Upper lobe of left lung (tissue), 6 donors: ENCODE measurements around the gene ADH1A. TPM values are rescaled to one million over a fixed set of nuclear protein-coding genes. Genes with fewer than 3 reads are reported as not detected.

ENCODE experiments used
- ATAC-seq, 2 donors: fragments of 200-7000 bp; cut with Tn5 transposase; one replicate each; pipeline ENCODE4 v1.9.1; 2022; ENCODE audit warnings: mild to moderate bottlenecking in 2 of 2, moderate library complexity in 2 of 2; ENCODE audit not compliant: low FRiP score in 2 of 2
- DNase-seq, 2 donors: peaks; one replicate each; pipeline ENCODE4 v3.0.0-alpha.2; 2019 to 2020
- H3K27ac ChIP-seq, 4 donors: fragments of 200-600 bp; sonication (generic); one replicate each; pipeline ENCODE4 v1.5.1; 2016 to 2019
- H3K27me3 ChIP-seq, 4 donors: fragments of 200-600 bp; sonication (generic); one replicate each; pipeline ENCODE4 v1.5.1; 2017 to 2019
- H3K36me3 ChIP-seq, 4 donors: fragments of 200-600 bp; sonication (generic); one replicate each; pipeline ENCODE4 v1.5.1; 2016 to 2019
- H3K4me1 ChIP-seq, 4 donors: fragments of 200-600 bp; sonication (generic); one replicate each; pipeline ENCODE4 v1.5.1; 2018 to 2019
- H3K4me3 ChIP-seq, 4 donors: fragments of 200-600 bp; sonication (generic); one replicate each; pipeline ENCODE4 v1.5.1; 2017 to 2019; ENCODE audit warnings: mild to moderate bottlenecking in 2 of 4, moderate library complexity in 1 of 4
- H3K9me3 ChIP-seq, 4 donors: fragments of 200-600 bp; sonication (generic); one replicate each; pipeline ENCODE4 v1.5.1; 2018 to 2019
- CTCF ChIP-seq, 6 experiments: fragments of 450-650 bp in 4 of 6; fragments of 200-600 bp in 2 of 6; sonication (generic) in 2 of 6; IDR thresholded peaks; one replicate each; pipeline ENCODE4 v1.5.1; 2016 to 2019; ENCODE audit warnings: antibody characterized with exemption in 6 of 6
- EP300 ChIP-seq, 4 donors: sonication (generic); formaldehyde crosslinking; IDR thresholded peaks; one replicate each; pipeline ENCODE4 v1.5.1; 2017; ENCODE audit warnings: antibody characterized with exemption in 4 of 4, control low read depth in 2 of 4
- POLR2A ChIP-seq, 4 donors: fragments of 450-650 bp; IDR thresholded peaks; one replicate each; pipeline ENCODE4 v1.5.1; 2016 to 2017; ENCODE audit warnings: antibody characterized with exemption in 4 of 4, mild to moderate bottlenecking in 2 of 4
- POLR2AphosphoS5 ChIP-seq, 2 donors: sonication (generic); formaldehyde crosslinking; IDR thresholded peaks; one replicate each; pipeline ENCODE4 v1.5.1; 2017; ENCODE audit warnings: antibody characterized with exemption in 2 of 2
- WGBS, 2 donors: methylation state at CpG; one replicate each; pipeline ENCODE4 v1.1.5; 2017 to 2018; 5-methylcytosine and 5-hydroxymethylcytosine counted together
- total RNA-seq, 6 donors: library from RNA; depleted of rRNA in 4 of 6; stranded (reverse); fragments of >200 nt in 4 of 6; gene quantifications; one replicate each; pipeline versions ENCODE4 v1.1.0 to v1.2.1, GENCODE V29; 2016 to 2021
- donor health status: DM: no; HTN: no; CAD: no; lungs with moderate emphysema.
- donor health status: DM: no; HTN: yes; CAD: no; lungs with severe emphysema.

The ADH1A gene
- total RNA-seq, 6 donors from 2014 or later, result 1.9 to 3.4 TPM; not detected in 4

- 75 to 88% methylated on average over 2 of the region's 2 CpGs for WGBS, 2 donors
- no peak overlapping the region for H3K4me3 ChIP-seq
- TF ChIP-seq EP300 (IDR thresholded peaks at IDR 0.05), result no peak
- TF ChIP-seq POLR2A (IDR thresholded peaks at IDR 0.05), result no peak
- TF ChIP-seq CTCF (IDR thresholded peaks at IDR 0.05), result no peak
- TF ChIP-seq POLR2AphosphoS5 (IDR thresholded peaks at IDR 0.05), result no peak
- no peak for DNase-seq
- H3K27me3 ChIP-seq, result no peaks in the 10 kb centered on the region
- ATAC-seq, result no peak
- H3K4me1 ChIP-seq, result no peaks in the 10 kb centered on the region
- H3K9me3 ChIP-seq, result no peaks in the 10 kb centered on the region
- H3K36me3 ChIP-seq, result no peaks in the 10 kb centered on the region
- no peak overlapping the region for H3K27ac ChIP-seq
Observed at GRCh38 chr4:99273704-99274103, 17.1 kb downstream of the ADH1A start.

- Histone ChIP-seq H3K27me3 (no peaks in the 10 kb centered on the region), H3K27ac (no peak overlapping the region), H3K4me1 (peaks cover 0 to 3% (median 0%) of the 10 kb centered on the region in 4 donors), H3K4me3 (no peak overlapping the region), H3K36me3 (no peaks in the 10 kb centered on the region), H3K9me3 (no peaks in the 10 kb centered on the region)
- DNase-seq, result no peak
- ATAC-seq, result no peak
- no peak for TF ChIP-seq EP300 (IDR thresholded peaks at IDR 0.05)
- TF ChIP-seq CTCF (IDR thresholded peaks at IDR 0.05), result no peak
- no peak for TF ChIP-seq POLR2A (IDR thresholded peaks at IDR 0.05)
- TF ChIP-seq POLR2AphosphoS5 (IDR thresholded peaks at IDR 0.05), result no peak
Observed at GRCh38 chr4:99264927-99265326, 25.9 kb downstream of the ADH1A start.

- Histone ChIP-seq H3K9me3 (no peaks in the 10 kb centered on the region), H3K36me3 (no peaks in the 10 kb centered on the region), H3K27ac (no peak overlapping the region), H3K4me3 (no peak overlapping the region), H3K4me1 (no peaks in the 10 kb centered on the region), H3K27me3 (no peaks in the 10 kb centered on the region)
- TF ChIP-seq CTCF (IDR thresholded peaks at IDR 0.05), result no peak
- TF ChIP-seq POLR2A (IDR thresholded peaks at IDR 0.05), result no peak
- no peak for TF ChIP-seq EP300 (IDR thresholded peaks at IDR 0.05)
- TF ChIP-seq POLR2AphosphoS5 (IDR thresholded peaks at IDR 0.05), result no peak
- WGBS, 2 donors, result 79 to 81% methylated on average over 4 of the region's 4 CpGs
- no peak for ATAC-seq
- no peak for DNase-seq
Observed at GRCh38 chr4:99252746-99253145, 38.0 kb downstream of the ADH1A start.

- DNase-seq (no peak), ATAC-seq (no peak)
- Histone ChIP-seq H3K4me3 (no peak overlapping the region), H3K36me3 (no peaks in the 10 kb centered on the region), H3K9me3 (no peaks in the 10 kb centered on the region), H3K4me1 (no peaks in the 10 kb centered on the region), H3K27ac (no peak overlapping the region), H3K27me3 (no peaks in the 10 kb centered on the region)
- no peak for TF ChIP-seq POLR2AphosphoS5 (IDR thresholded peaks at IDR 0.05)
- no peak for TF ChIP-seq POLR2A (IDR thresholded peaks at IDR 0.05)
- TF ChIP-seq EP300 (IDR thresholded peaks at IDR 0.05), result no peak
- TF ChIP-seq CTCF (IDR thresholded peaks at IDR 0.05), result no peak
- whole genome bisulfite sequencing, 2 donors, result 87 to 90% methylated on average over 1 of the region's 1 CpG
Observed at GRCh38 chr4:99248714-99249113, 42.1 kb downstream of the ADH1A start.

- no peak overlapping the region for H3K4me3 ChIP-seq
- no peak for TF ChIP-seq EP300 (IDR thresholded peaks at IDR 0.05)
- no peak for TF ChIP-seq POLR2A (IDR thresholded peaks at IDR 0.05)
- no peak for TF ChIP-seq CTCF (IDR thresholded peaks at IDR 0.05)
- TF ChIP-seq POLR2AphosphoS5 (IDR thresholded peaks at IDR 0.05), result no peak
- WGBS, 2 donors, result 65 to 74% methylated on average over 1 of the region's 1 CpG
- H3K27ac ChIP-seq, result no peak overlapping the region
- H3K9me3 ChIP-seq, result no peaks in the 10 kb centered on the region
- no peaks in the 10 kb centered on the region for H3K36me3 ChIP-seq
- no peaks in the 10 kb centered on the region for H3K4me1 ChIP-seq
- ATAC-seq (no peak), DNase-seq (no peak)
- no peaks in the 10 kb centered on the region for H3K27me3 ChIP-seq
Observed at GRCh38 chr4:99235955-99236354, 54.8 kb downstream of the ADH1A start.
